HL-60 (cell line): ENCODE measurements around the gene CHSY3.

Source experiments
- DNase-seq, 2 experiments: peaks; one replicate each; pipeline ENCODE4 v3.0.0-alpha.2; 2010 to 2020; ENCODE audit warnings: low read depth in 1 of 2, low spot score in 1 of 2
- H3K27ac ChIP-seq: fragments of 250-450 bp; sonication (Bioruptor Pico); replicated peaks from 2 replicates; pipeline ENCODE4 v1.5.1; 2020; ENCODE audit warnings: mild to moderate bottlenecking, moderate library complexity
- H3K27me3 ChIP-seq: fragments of 250-450 bp; sonication (Bioruptor Pico); 2 replicates; pipeline ENCODE4 v1.5.1; 2021; ENCODE audit warnings: mild to moderate bottlenecking, moderate library complexity; ENCODE audit not compliant: insufficient read depth, poor library complexity, severe bottlenecking
- H3K4me3 ChIP-seq: replicated peaks from 2 replicates; pipeline ENCODE4 v1.5.1; 2011; ENCODE audit warnings: mild to moderate bottlenecking, control low read depth, low read length; ENCODE audit not compliant: insufficient read depth
- CTCF ChIP-seq: IDR thresholded peaks from one replicate; pipeline ENCODE4 v1.5.1; 2011; ENCODE audit warnings: low read length, control low read depth, inconsistent platforms; ENCODE audit not compliant: insufficient read depth
- GABPA ChIP-seq: IDR thresholded peaks from 2 replicates; pipeline ENCODE4 v1.6.1; 2012; ENCODE audit warnings: low read depth
- POLR2AphosphoS5 ChIP-seq: IDR thresholded peaks from 2 replicates; pipeline ENCODE4 v1.6.1; 2012; ENCODE audit warnings: low read depth
- SPI1 ChIP-seq: IDR thresholded peaks from 2 replicates; pipeline ENCODE4 v1.6.1; 2012; ENCODE audit warnings: low read depth, mild to moderate bottlenecking, borderline replicate concordance
- TF ChIP-seq, protein P1 (sequence below): IDR thresholded peaks from 2 replicates; pipeline ENCODE4 v1.6.1; 2012; ENCODE audit warnings: low read depth; ENCODE audit not compliant: insufficient replicate concordance

Gene CHSY3

DNA sequence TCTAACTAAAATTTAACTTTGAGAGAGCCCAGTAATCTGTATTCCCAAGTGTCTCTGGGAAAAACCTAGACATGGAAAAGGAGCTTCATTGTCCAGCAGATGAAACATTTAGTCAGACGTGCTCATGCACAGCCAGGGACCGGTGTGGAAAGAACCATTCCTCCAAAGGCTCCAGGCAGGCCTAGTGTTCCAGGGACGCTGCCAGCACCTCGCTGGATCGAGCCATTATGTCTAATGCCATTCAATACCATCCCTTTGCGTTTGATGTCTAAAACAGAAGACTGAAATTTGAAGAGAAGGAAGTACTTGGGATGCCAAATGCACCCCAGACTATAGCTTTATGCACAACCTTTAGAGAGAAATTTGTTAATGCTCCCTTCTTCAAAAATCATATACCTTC lies 1.4 kb upstream of the CHSY3 start:
- Histone ChIP-seq H3K27me3 (no peaks in the 10 kb centered on the region), H3K27ac (no peak overlapping the region), H3K4me3 (no peak overlapping the region)
- DNase-seq = no peak
- no peak for TF ChIP-seq CTCF
- no peak for TF ChIP-seq SPI1
- no peak for TF ChIP-seq POLR2AphosphoS5
- TF ChIP-seq, protein P1, sequence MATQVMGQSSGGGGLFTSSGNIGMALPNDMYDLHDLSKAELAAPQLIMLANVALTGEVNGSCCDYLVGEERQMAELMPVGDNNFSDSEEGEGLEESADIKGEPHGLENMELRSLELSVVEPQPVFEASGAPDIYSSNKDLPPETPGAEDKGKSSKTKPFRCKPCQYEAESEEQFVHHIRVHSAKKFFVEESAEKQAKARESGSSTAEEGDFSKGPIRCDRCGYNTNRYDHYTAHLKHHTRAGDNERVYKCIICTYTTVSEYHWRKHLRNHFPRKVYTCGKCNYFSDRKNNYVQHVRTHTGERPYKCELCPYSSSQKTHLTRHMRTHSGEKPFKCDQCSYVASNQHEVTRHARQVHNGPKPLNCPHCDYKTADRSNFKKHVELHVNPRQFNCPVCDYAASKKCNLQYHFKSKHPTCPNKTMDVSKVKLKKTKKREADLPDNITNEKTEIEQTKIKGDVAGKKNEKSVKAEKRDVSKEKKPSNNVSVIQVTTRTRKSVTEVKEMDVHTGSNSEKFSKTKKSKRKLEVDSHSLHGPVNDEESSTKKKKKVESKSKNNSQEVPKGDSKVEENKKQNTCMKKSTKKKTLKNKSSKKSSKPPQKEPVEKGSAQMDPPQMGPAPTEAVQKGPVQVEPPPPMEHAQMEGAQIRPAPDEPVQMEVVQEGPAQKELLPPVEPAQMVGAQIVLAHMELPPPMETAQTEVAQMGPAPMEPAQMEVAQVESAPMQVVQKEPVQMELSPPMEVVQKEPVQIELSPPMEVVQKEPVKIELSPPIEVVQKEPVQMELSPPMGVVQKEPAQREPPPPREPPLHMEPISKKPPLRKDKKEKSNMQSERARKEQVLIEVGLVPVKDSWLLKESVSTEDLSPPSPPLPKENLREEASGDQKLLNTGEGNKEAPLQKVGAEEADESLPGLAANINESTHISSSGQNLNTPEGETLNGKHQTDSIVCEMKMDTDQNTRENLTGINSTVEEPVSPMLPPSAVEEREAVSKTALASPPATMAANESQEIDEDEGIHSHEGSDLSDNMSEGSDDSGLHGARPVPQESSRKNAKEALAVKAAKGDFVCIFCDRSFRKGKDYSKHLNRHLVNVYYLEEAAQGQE = no peak
- TF ChIP-seq GABPA = no peak

DNA sequence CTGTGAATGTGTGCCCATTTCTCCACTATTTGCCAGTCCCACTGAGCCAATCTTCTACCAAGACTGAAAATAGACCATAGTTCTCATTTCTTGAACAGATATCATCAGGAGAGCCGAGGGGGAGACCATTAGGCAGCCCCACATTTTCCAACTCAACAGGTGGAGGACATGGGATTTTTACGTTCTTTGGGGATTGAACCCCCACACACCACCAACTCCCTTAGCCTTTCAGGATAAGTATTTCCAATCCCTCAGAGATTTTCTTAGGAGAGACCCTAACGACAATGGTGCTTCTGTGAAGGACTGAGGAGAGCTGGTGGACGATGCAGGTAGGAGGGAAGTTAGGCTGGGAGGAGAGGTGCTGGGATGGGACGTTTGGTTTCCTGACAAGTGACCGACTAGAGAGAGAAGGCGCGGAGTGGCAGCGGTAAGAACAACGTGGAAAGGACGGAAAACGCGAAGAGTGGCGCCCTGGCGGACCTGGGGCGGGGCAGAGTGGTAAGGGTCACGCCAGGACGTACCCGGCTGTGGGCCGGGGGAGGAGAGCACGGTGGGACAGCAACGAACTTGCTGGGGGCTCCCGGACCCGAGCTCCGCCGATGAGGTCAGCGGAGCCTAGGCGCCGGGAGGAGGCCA lies 681 bp upstream of the CHSY3 start:
- TF ChIP-seq CTCF (no peak), GABPA (no peak), SPI1 (no peak), POLR2AphosphoS5 (no peak)
- TF ChIP-seq, protein P1 = no peak
- H3K27me3 ChIP-seq = no peaks in the 10 kb centered on the region
- H3K27ac ChIP-seq = no peak overlapping the region
- DNase-seq = no peak
- H3K4me3 ChIP-seq = peak overlapping the region; percentile 22; the same call in 1 of the 2 replicates

GRCh38 chr5:129904667-129905472 lies 605 bp downstream of the CHSY3 start:
- H3K27ac ChIP-seq = no peak overlapping the region
- no peak for TF ChIP-seq SPI1
- no peak for DNase-seq
- peak overlapping the region; percentile 22 for H3K4me3 ChIP-seq
- no peaks in the 10 kb centered on the region for H3K27me3 ChIP-seq

DNA sequence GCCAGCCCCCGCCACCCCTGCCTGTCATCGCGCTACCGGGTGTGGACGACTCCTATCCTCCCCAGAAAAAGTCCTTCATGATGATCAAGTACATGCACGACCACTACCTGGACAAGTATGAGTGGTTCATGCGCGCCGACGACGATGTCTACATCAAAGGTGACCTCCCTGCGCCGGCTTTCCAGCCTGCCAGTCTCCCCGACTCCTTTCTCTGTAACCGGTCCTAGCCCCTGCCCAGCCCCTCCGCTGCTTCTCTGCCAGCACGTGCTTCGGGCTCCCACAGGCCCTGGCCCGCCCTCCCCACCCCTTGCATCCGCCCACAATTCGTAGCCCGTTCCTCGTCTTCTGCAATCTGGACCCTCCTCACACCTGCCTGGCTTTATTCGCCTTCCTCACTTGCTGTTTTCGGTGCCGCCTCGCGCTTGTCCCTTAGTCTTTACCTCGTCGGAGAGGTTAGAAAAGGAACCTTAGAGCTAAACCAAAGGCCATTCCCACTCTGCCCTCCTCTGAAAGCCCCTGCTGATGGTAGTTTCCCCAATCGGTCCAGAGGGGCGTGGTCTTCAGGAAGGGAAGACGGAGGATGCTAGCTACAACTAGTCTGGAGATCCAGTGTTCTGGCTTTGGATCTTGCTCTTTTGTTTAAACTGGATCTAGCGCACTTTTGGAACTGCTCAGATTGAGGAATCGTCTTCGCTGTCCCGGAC lies 1.4 kb downstream of the CHSY3 start:
- Histone ChIP-seq H3K27ac (no peak overlapping the region), H3K4me3 (peak overlapping the region; percentile 16; the same call in 1 of the 2 replicates), H3K27me3 (no peaks in the 10 kb centered on the region)
- DNase-seq = no peak
- TF ChIP-seq SPI1 = no peak
- TF ChIP-seq CTCF = no peak
- TF ChIP-seq POLR2AphosphoS5 = no peak
- TF ChIP-seq GABPA = no peak
- TF ChIP-seq, protein P1 = no peak
